OCI-LY7 (cell line): ENCODE results near the gene MAGI1.

Source experiments
- EZH2phosphoT487 ChIP-seq: fragments of 200-600 bp; sonication (generic); IDR thresholded peaks from 2 replicates; pipeline ENCODE4 v1.6.1; 2018; ENCODE audit warnings: low read depth, borderline replicate concordance, mild to moderate bottlenecking, mixed run types, antibody characterized with exemption, low read length, moderate library complexity, mixed read lengths
- TF ChIP-seq, protein P1 (sequence below): fragments of 200-600 bp; sonication (generic); conservative IDR thresholded peaks from 2 replicates; pipeline ENCODE4 v1.5.1; 2014; ENCODE audit warnings: mild to moderate bottlenecking, antibody characterized with exemption, low read length, moderate library complexity, mixed read lengths

DNA sequence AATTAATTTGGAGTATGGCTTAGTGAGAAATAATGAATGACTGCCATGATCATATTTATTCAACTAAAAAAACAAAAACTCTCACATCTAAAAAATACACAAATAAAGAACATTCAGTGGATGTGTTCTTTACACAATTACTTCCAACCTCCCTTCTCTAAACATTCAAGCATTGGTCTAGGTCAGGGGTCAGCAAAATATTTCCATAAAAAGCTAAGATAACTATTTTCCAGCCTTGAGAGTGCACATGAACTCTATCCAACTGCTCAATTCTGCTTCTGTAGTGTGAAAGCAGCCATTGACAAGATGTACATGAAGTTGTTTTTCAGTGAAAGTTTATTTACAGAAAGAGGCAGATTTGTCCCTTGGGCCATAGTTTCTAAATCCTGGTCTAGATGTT lies 406.3 kb downstream of the MAGI1 start:
- TF ChIP-seq, protein P1, sequence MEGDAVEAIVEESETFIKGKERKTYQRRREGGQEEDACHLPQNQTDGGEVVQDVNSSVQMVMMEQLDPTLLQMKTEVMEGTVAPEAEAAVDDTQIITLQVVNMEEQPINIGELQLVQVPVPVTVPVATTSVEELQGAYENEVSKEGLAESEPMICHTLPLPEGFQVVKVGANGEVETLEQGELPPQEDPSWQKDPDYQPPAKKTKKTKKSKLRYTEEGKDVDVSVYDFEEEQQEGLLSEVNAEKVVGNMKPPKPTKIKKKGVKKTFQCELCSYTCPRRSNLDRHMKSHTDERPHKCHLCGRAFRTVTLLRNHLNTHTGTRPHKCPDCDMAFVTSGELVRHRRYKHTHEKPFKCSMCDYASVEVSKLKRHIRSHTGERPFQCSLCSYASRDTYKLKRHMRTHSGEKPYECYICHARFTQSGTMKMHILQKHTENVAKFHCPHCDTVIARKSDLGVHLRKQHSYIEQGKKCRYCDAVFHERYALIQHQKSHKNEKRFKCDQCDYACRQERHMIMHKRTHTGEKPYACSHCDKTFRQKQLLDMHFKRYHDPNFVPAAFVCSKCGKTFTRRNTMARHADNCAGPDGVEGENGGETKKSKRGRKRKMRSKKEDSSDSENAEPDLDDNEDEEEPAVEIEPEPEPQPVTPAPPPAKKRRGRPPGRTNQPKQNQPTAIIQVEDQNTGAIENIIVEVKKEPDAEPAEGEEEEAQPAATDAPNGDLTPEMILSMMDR, result no peak
- TF ChIP-seq EZH2phosphoT487, result no peak
